B cell (primary cell): ENCODE data around the gene JCHAIN. TPM values are rescaled to one million over a fixed set of nuclear protein-coding genes. Genes with fewer than 3 reads are reported as not detected.

Source experiments
- ATAC-seq: fragments of 200-7000 bp; cut with Tn5 transposase; one replicate; pipeline ENCODE4 v1.10.0; 2021; ENCODE audit warnings: low read depth, mild to moderate bottlenecking, moderate number of reproducible peaks, moderate library complexity
- CTCF ChIA-PET: fragments of 350-600 bp; sonication (Branson Sonifier 250); formaldehyde crosslinking; loops from one replicate; lab custom pipeline; 2021; ENCODE audit warnings: antibody characterized with exemption, inconsistent platforms; lab: Charles Lee
- POLR2A ChIA-PET: fragments of 350-600 bp; sonication (Branson Sonifier 250); formaldehyde crosslinking; loops from one replicate; lab custom pipeline; 2021; ENCODE audit warnings: antibody characterized with exemption; lab: Charles Lee
- DNase-seq: peaks from one replicate; pipeline ENCODE4 v3.0.0; 2013
- H2AFZ ChIP-seq: 2 replicates; pipeline ENCODE4 v1.6.1; 2012; ENCODE audit warnings: mild to moderate bottlenecking, low read depth, low read length; ENCODE audit not compliant: insufficient read depth, poor library complexity, severe bottlenecking
- H3K27ac ChIP-seq, 2 donors: 1 replicate in 1 of 2; 2 replicates in 1 of 2; pipeline ENCODE4 v1.5.1; 2012 to 2013; ENCODE audit warnings: low read length in 2 of 2, mild to moderate bottlenecking in 2 of 2, moderate library complexity in 1 of 2
- H3K27me3 ChIP-seq, 4 experiments: fragments of 200-600 bp in 1 of 4; sonication (generic) in 1 of 4; replicated peaks in 1 of 4; 1 replicate in 2 of 4; 2 replicates in 2 of 4; pipeline versions ENCODE4 v1.6.1 to v1.7.0; 2013 to 2016; ENCODE audit warnings: low read length in 3 of 4, mild to moderate bottlenecking in 2 of 4, mixed read lengths in 1 of 4, moderate library complexity in 1 of 4; ENCODE audit not compliant: insufficient read depth in 4 of 4, control insufficient read depth in 3 of 4; ENCODE audit errors: control extremely low read depth in 1 of 4
- H3K36me3 ChIP-seq, 2 experiments: replicated peaks in 1 of 2; 1 replicate in 1 of 2; 2 replicates in 1 of 2; pipeline versions ENCODE4 v1.6.1 to v1.7.1; 2013; ENCODE audit warnings: low read length in 1 of 2; ENCODE audit not compliant: insufficient read depth in 2 of 2, control insufficient read depth in 1 of 2; ENCODE audit errors: control extremely low read depth in 1 of 2, extremely low read depth in 1 of 2
- H3K4me1 ChIP-seq, 2 donors: fragments of 200-600 bp in 1 of 2; sonication (generic) in 1 of 2; 1 replicate in 1 of 2; 2 replicates in 1 of 2; pipeline versions ENCODE4 v1.5.1 to v1.6.1; 2013 to 2017; ENCODE audit warnings: low read length in 2 of 2; ENCODE audit not compliant: control insufficient read depth in 2 of 2, insufficient read depth in 2 of 2
- H3K4me2 ChIP-seq: replicated peaks from 2 replicates; pipeline ENCODE3; 2012; ENCODE audit warnings: mild to moderate bottlenecking, low read depth, low read length; ENCODE audit not compliant: poor library complexity, severe bottlenecking
- H3K4me3 ChIP-seq, 5 experiments: fragments of 200-600 bp in 1 of 5; sonication (generic) in 1 of 5; 1 replicate in 3 of 5; 2 replicates in 2 of 5; pipeline versions ENCODE4 v1.5.1 to v1.7.0; 2011 to 2016; ENCODE audit warnings: low read length in 4 of 5, mild to moderate bottlenecking in 4 of 5, low read depth in 2 of 5, control low read depth in 1 of 5, moderate library complexity in 1 of 5; ENCODE audit not compliant: insufficient read depth in 1 of 5; ENCODE audit errors: control extremely low read depth in 1 of 5, extremely low read depth in 1 of 5
- H3K79me2 ChIP-seq: fragments of 200-600 bp; sonication (generic); one replicate; pipeline ENCODE4 v1.6.0; 2016; ENCODE audit warnings: low read length; ENCODE audit not compliant: control insufficient read depth, insufficient read depth
- H3K9ac ChIP-seq: fragments of 200-600 bp; sonication (generic); 2 replicates; pipeline ENCODE4 v1.6.1; 2017; ENCODE audit warnings: mild to moderate bottlenecking, low read length, moderate library complexity
- H3K9me3 ChIP-seq, 3 donors: one replicate each; pipeline versions ENCODE4 v1.6.1 to v1.7.1; 2013; ENCODE audit warnings: low read length in 2 of 3; ENCODE audit not compliant: control insufficient read depth in 2 of 3, insufficient read depth in 1 of 3; ENCODE audit errors: control extremely low read depth in 1 of 3
- H4K20me1 ChIP-seq: 2 replicates; pipeline ENCODE4 v1.6.0; 2012; ENCODE audit warnings: mild to moderate bottlenecking, low read length; ENCODE audit not compliant: insufficient read depth, control insufficient read depth, poor library complexity, severe bottlenecking
- H3K27ac Mint-ChIP-seq: one replicate; pipeline ENCODE4 v1.8.0; 2021; ENCODE audit warnings: mixed read lengths
- H3K27me3 Mint-ChIP-seq: one replicate; pipeline ENCODE4 v1.8.0; 2021; ENCODE audit warnings: mixed read lengths
- H3K4me1 Mint-ChIP-seq: one replicate; pipeline ENCODE4 v1.8.0; 2021; ENCODE audit warnings: mixed read lengths
- H3K4me3 Mint-ChIP-seq: one replicate; pipeline ENCODE4 v1.8.0; 2021; ENCODE audit warnings: mixed read lengths
- H3K9me3 Mint-ChIP-seq: one replicate; pipeline ENCODE4 v1.8.0; 2022; ENCODE audit warnings: mixed read lengths; ENCODE audit not compliant: insufficient read depth
- CTCF ChIP-seq: fragments of 200-600 bp; IDR thresholded peaks from one replicate; pipeline ENCODE4 v1.8.0; 2022; ENCODE audit warnings: antibody characterized with exemption, mild to moderate bottlenecking
- EZH2 ChIP-seq: IDR thresholded peaks from 2 replicates; pipeline ENCODE4 v1.6.1; 2012; ENCODE audit warnings: borderline replicate concordance, low read depth, mild to moderate bottlenecking, moderate library complexity, low read length; ENCODE audit not compliant: insufficient read depth, poor library complexity, severe bottlenecking
- WGBS: methylation state at CpG from one replicate; pipeline ENCODE4 v1.1.5; 2013; ENCODE audit warnings: missing lambda C conversion rate; ENCODE audit not compliant: insufficient coverage; 5-methylcytosine and 5-hydroxymethylcytosine counted together
- intact Hi-C: fragments of 100-400 bp; cut with micrococcal nuclease; formaldehyde crosslinking; loops from one replicate; pipeline ENCODE4 v1.10.0; 2022
- polyA plus RNA-seq: library from polyadenylated mRNA; depleted of rRNA; stranded (reverse); fragments of >200 nt; gene quantifications from 2 replicates; pipeline ENCODE4 v1.2.3, GENCODE V29; 2012
- total RNA-seq, 2 donors: library from RNA; stranded (reverse); fragments of 120-200 nt in 1 of 2; gene quantifications; 1 replicate in 1 of 2; 2 replicates in 1 of 2; pipeline versions ENCODE4 v1.2.3 to v1.2.4, GENCODE V29; 2013 to 2022

JCHAIN gene
- total and polyA plus RNA-seq, 2 donors (not counting 1 experiment from before 2014, with no cell fraction given), result 90.8 to 441 TPM

- Histone ChIP-seq H3K27ac (no peak overlapping the region), H3K27me3 (no peaks in the 10 kb centered on the region), H3K36me3 (no peaks in the 10 kb centered on the region), H3K79me2 (no peaks in the 10 kb centered on the region), H4K20me1 (no peaks in the 10 kb centered on the region), H2AFZ (no peak overlapping the region), H3K4me2 (no peak overlapping the region), H3K4me1 (no peaks in the 10 kb centered on the region), H3K9ac (no peak overlapping the region), H3K4me3 (no peak overlapping the region), H3K9me3 (no peaks in the 10 kb centered on the region)
- Mint-ChIP-seq H3K4me1 (no peaks in the 10 kb centered on the region), H3K27ac (no peak overlapping the region), H3K4me3 (no peak overlapping the region), H3K27me3 (no peaks in the 10 kb centered on the region), H3K9me3 (no peaks in the 10 kb centered on the region)
- ChIA-PET POLR2A (no interaction called here), CTCF (no interaction called here)
- intact Hi-C loops, result no loop called here
- TF ChIP-seq CTCF, result no peak
- TF ChIP-seq EZH2, result no peak
- ATAC-seq (no peak), DNase-seq (no peak)
- WGBS, result no CpG with 5 or more reads among the region's 3 CpGs
Observed at GRCh38 chr4:70623323-70623722, 43.0 kb downstream of the JCHAIN start.

GRCh38 chr4:70619778-70620177 is 46.5 kb downstream of the JCHAIN start:
- Mint-ChIP-seq H3K27me3 (no peaks in the 10 kb centered on the region), H3K9me3 (no peaks in the 10 kb centered on the region), H3K27ac (no peak overlapping the region), H3K4me1 (peaks cover 2% of the 10 kb centered on the region), H3K4me3 (no peak overlapping the region)
- no peak for DNase-seq
- Histone ChIP-seq H4K20me1 (no peaks in the 10 kb centered on the region), H3K9me3 (no peaks in the 10 kb centered on the region), H3K27me3 (no peaks in the 10 kb centered on the region), H3K27ac (no peak overlapping the region), H3K4me3 (no peak overlapping the region), H2AFZ (no peak overlapping the region), H3K4me2 (no peak overlapping the region), H3K9ac (no peak overlapping the region), H3K36me3 (no peaks in the 10 kb centered on the region), H3K79me2 (no peaks in the 10 kb centered on the region), H3K4me1 (no peaks in the 10 kb centered on the region)
- ChIA-PET CTCF (no interaction called here), POLR2A (no interaction called here)
- no peak for ATAC-seq
- intact Hi-C loops, result no loop called here
- no CpG with 5 or more reads among the region's 2 CpGs for WGBS
- no peak for TF ChIP-seq EZH2
- TF ChIP-seq CTCF, result no peak
